CD4-positive, CD25-positive, alpha-beta regulatory T cell (primary cell): ENCODE results near the gene RBAK. TPM values are rescaled to one million over a fixed set of nuclear protein-coding genes. Genes with fewer than 3 reads are reported as not detected.

Experiments used
- ATAC-seq, 2 donors: fragments of 150-1000 bp; cut with Tn5 transposase; one replicate each; pipeline ENCODE4 v1.10.0; 2021; ENCODE audit warnings: low read depth in 2 of 2, moderate number of reproducible peaks in 2 of 2, moderate library complexity in 1 of 2
- DNase-seq, 3 donors: peaks; one replicate each; pipeline versions ENCODE4 v3.0.0 to v3.0.0-alpha.2; 2012 to 2022; ENCODE audit warnings: mixed read lengths in 1 of 3
- H3K27ac ChIP-seq: one replicate; pipeline ENCODE4 v1.7.0; 2013; ENCODE audit warnings: mild to moderate bottlenecking, low read length; ENCODE audit not compliant: insufficient read depth, poor library complexity, severe bottlenecking
- H3K27me3 ChIP-seq: one replicate; pipeline ENCODE4 v1.7.0; 2013; ENCODE audit warnings: low read length; ENCODE audit not compliant: control insufficient read depth, insufficient read depth
- H3K36me3 ChIP-seq: one replicate; pipeline ENCODE4 v1.7.0; 2013; ENCODE audit warnings: mild to moderate bottlenecking, low read length, moderate library complexity; ENCODE audit not compliant: control insufficient read depth, insufficient read depth
- H3K4me1 ChIP-seq: 2 replicates; pipeline ENCODE4 v1.7.0; 2013; ENCODE audit warnings: mild to moderate bottlenecking, low read length; ENCODE audit not compliant: insufficient read depth, control insufficient read depth, poor library complexity, severe bottlenecking
- H3K4me3 ChIP-seq: one replicate; pipeline ENCODE4 v1.7.0; 2013; ENCODE audit warnings: low read depth, mild to moderate bottlenecking, low read length, moderate library complexity
- H3K9me3 ChIP-seq, 2 experiments: 1 replicate in 1 of 2; 2 replicates in 1 of 2; pipeline ENCODE4 v1.7.0; 2013; ENCODE audit warnings: low read length in 2 of 2, mild to moderate bottlenecking in 1 of 2, moderate library complexity in 1 of 2; ENCODE audit not compliant: control insufficient read depth in 2 of 2
- H3K27ac Mint-ChIP-seq, 3 donors: one replicate each; pipeline ENCODE4 v1.8.0; 2020 to 2022; ENCODE audit warnings: mild to moderate bottlenecking in 3 of 3, mixed read lengths in 3 of 3, moderate library complexity in 2 of 3
- H3K27me3 Mint-ChIP-seq: one replicate; pipeline ENCODE4 v1.8.0; 2022; ENCODE audit warnings: mild to moderate bottlenecking, mixed read lengths
- H3K36me3 Mint-ChIP-seq: one replicate; pipeline ENCODE4 v1.8.0; 2020; ENCODE audit warnings: mixed read lengths
- H3K4me1 Mint-ChIP-seq, 4 donors: one replicate each; pipeline ENCODE4 v1.8.0; 2020 to 2022; ENCODE audit warnings: mixed read lengths in 4 of 4, mild to moderate bottlenecking in 1 of 4
- H3K4me3 Mint-ChIP-seq, 4 donors: one replicate each; pipeline ENCODE4 v1.8.0; 2020 to 2022; ENCODE audit warnings: mild to moderate bottlenecking in 4 of 4, mixed read lengths in 4 of 4, moderate library complexity in 3 of 4
- H3K9me3 Mint-ChIP-seq, 7 donors: one replicate each; pipeline ENCODE4 v1.8.0; 2020 to 2022; ENCODE audit warnings: mixed read lengths in 7 of 7, mild to moderate bottlenecking in 3 of 7, moderate library complexity in 2 of 7
- polyA plus RNA-seq, 4 donors: library from polyadenylated mRNA; unstranded; fragments of 300-500 nt; fragmentation: Illumina TruSeq; gene quantifications; one replicate each; pipeline ENCODE4 v1.2.3, GENCODE V29; 2021
- total RNA-seq: library from RNA; stranded (reverse); gene quantifications from one replicate; pipeline ENCODE4 v1.2.3, GENCODE V29; 2022

Gene RBAK
- total RNA-seq: 16.4 TPM
- polyA plus RNA-seq: 1 to 10 TPM; 3.2 to 5.5 (median 4.4) TPM

GRCh38 chr7:5045558-5046396 is at the start of gene RBAK:
Gene RBAK, plus strand, starts transcription at chr7:5045860. Its CDS starts 2,217 bp downstream, at chr7:5048077.
- peak within 1 kb of the TSS; percentile 77 for H3K27ac ChIP-seq
- peak within 1 kb of the TSS; percentile 59 for H3K4me3 ChIP-seq
- Mint-ChIP-seq H3K27me3 (no peaks in the 10 kb centered on the region), H3K9me3 (peaks cover 0 to 7% (median 1%) of the 10 kb centered on the region in 7 donors), H3K36me3 (peaks cover 24% of the 10 kb centered on the region), H3K4me1 (peaks cover 4 to 42% (median 25%) of the 10 kb centered on the region in 4 donors), H3K27ac (peak within 1 kb of the TSS; percentile 77 to 96 (median 90)), H3K4me3 (peak within 1 kb of the TSS; percentile 86 to 98 (median 95))
- peak; percentile 80 to 96 (median 87) for DNase-seq
- no peaks in the 10 kb centered on the region for H3K27me3 ChIP-seq
- H3K9me3 ChIP-seq: peaks cover 4 to 10% of the 10 kb centered on the region in 2 experiments
- ATAC-seq: peak; percentile 99 to 100
- no peaks in the 10 kb centered on the region for H3K4me1 ChIP-seq
- H3K36me3 ChIP-seq: peaks cover 18% of the 10 kb centered on the region

- Histone ChIP-seq H3K36me3 (peaks cover 38% of the 10 kb centered on the region), H3K9me3 (no peaks in the 10 kb centered on the region), H3K4me1 (no peaks in the 10 kb centered on the region), H3K4me3 (no peak overlapping the region), H3K27me3 (no peaks in the 10 kb centered on the region), H3K27ac (no peak overlapping the region)
- Mint-ChIP-seq H3K36me3 (peaks cover 41% of the 10 kb centered on the region), H3K4me1 (peaks cover 5 to 14% (median 7%) of the 10 kb centered on the region in 4 donors), H3K9me3 (peaks cover 0 to 2% (median 0%) of the 10 kb centered on the region in 7 donors), H3K27me3 (peaks cover 4% of the 10 kb centered on the region), H3K4me3 (no peak overlapping the region), H3K27ac (no peak overlapping the region)
- DNase-seq (no peak), ATAC-seq (no peak)
These were observed 48.9 kb upstream of the RBAK start for GRCh38 chr7:4996696-4997222.

GRCh38 chr7:4998244-4998643 is 47.4 kb upstream of the RBAK start:
- Histone ChIP-seq H3K36me3 (peaks cover 25% of the 10 kb centered on the region), H3K4me1 (no peaks in the 10 kb centered on the region), H3K9me3 (no peaks in the 10 kb centered on the region), H3K27me3 (no peaks in the 10 kb centered on the region), H3K4me3 (no peak overlapping the region), H3K27ac (no peak overlapping the region)
- Mint-ChIP-seq H3K4me1 (peaks cover 5 to 14% (median 7%) of the 10 kb centered on the region in 4 donors), H3K4me3 (no peak overlapping the region), H3K36me3 (peaks cover 43% of the 10 kb centered on the region), H3K27ac (peak overlapping the region; percentile 43 to 80 (median 77)), H3K27me3 (peaks cover 4% of the 10 kb centered on the region), H3K9me3 (peaks cover 0 to 3% (median 0%) of the 10 kb centered on the region in 7 donors)
- DNase-seq (no peak), ATAC-seq (no peak)

- no peak overlapping the region for H3K27ac ChIP-seq
- peaks cover 25% of the 10 kb centered on the region for H3K36me3 ChIP-seq
- H3K9me3 Mint-ChIP-seq: peaks cover 0 to 3% (median 0%) of the 10 kb centered on the region in 7 donors
- H3K4me1 Mint-ChIP-seq: peaks cover 5 to 14% (median 7%) of the 10 kb centered on the region in 4 donors
- H3K4me3 Mint-ChIP-seq: no peak overlapping the region
- peaks cover 45% of the 10 kb centered on the region for H3K36me3 Mint-ChIP-seq
- no peaks in the 10 kb centered on the region for H3K4me1 ChIP-seq
- no peak overlapping the region for H3K4me3 ChIP-seq
- no peaks in the 10 kb centered on the region for H3K9me3 ChIP-seq
- peaks cover 4% of the 10 kb centered on the region for H3K27me3 Mint-ChIP-seq
- H3K27ac Mint-ChIP-seq: peak overlapping the region in 2 of 3 donors; percentile 5 to 15
- no peak for DNase-seq
- H3K27me3 ChIP-seq: no peaks in the 10 kb centered on the region
- ATAC-seq: no peak
These were observed 46.8 kb upstream of the RBAK start for GRCh38 chr7:4998910-4999309.

- DNase-seq (no peak), ATAC-seq (no peak)
- H3K27me3 Mint-ChIP-seq: peaks cover 4% of the 10 kb centered on the region
- Histone ChIP-seq H3K27ac (no peak overlapping the region), H3K4me1 (no peaks in the 10 kb centered on the region), H3K4me3 (no peak overlapping the region), H3K9me3 (no peaks in the 10 kb centered on the region), H3K36me3 (peaks cover 25% of the 10 kb centered on the region), H3K27me3 (no peaks in the 10 kb centered on the region)
- no peak overlapping the region for H3K4me3 Mint-ChIP-seq
- peaks cover 43% of the 10 kb centered on the region for H3K36me3 Mint-ChIP-seq
- peaks cover 0 to 3% (median 0%) of the 10 kb centered on the region in 7 donors for H3K9me3 Mint-ChIP-seq
- H3K4me1 Mint-ChIP-seq: peaks cover 5 to 14% (median 7%) of the 10 kb centered on the region in 4 donors
- peak overlapping the region in 2 of 3 donors; percentile 5 to 15 for H3K27ac Mint-ChIP-seq
These were observed 46.2 kb upstream of the RBAK start for GRCh38 chr7:4999369-4999950.

- H3K27me3 Mint-ChIP-seq: no peaks in the 10 kb centered on the region
- Histone ChIP-seq H3K4me3 (no peak overlapping the region), H3K27me3 (no peaks in the 10 kb centered on the region), H3K9me3 (no peaks in the 10 kb centered on the region), H3K27ac (no peak overlapping the region), H3K4me1 (no peaks in the 10 kb centered on the region), H3K36me3 (peaks cover 28% of the 10 kb centered on the region)
- ATAC-seq (no peak), DNase-seq (no peak)
- peaks cover 0 to 3% (median 0%) of the 10 kb centered on the region in 7 donors for H3K9me3 Mint-ChIP-seq
- H3K4me1 Mint-ChIP-seq: peaks cover 5 to 12% (median 6%) of the 10 kb centered on the region in 4 donors
- peaks cover 43% of the 10 kb centered on the region for H3K36me3 Mint-ChIP-seq
- no peak overlapping the region for H3K4me3 Mint-ChIP-seq
- H3K27ac Mint-ChIP-seq: no peak overlapping the region
These were observed 44.7 kb upstream of the RBAK start for GRCh38 chr7:5001003-5001402.

GRCh38 chr7:5001911-5002310 is 43.7 kb upstream of the RBAK start:
- Histone ChIP-seq H3K36me3 (peaks cover 21% of the 10 kb centered on the region), H3K4me1 (no peaks in the 10 kb centered on the region), H3K27ac (no peak overlapping the region), H3K27me3 (no peaks in the 10 kb centered on the region), H3K4me3 (no peak overlapping the region), H3K9me3 (no peaks in the 10 kb centered on the region)
- peaks cover 5 to 12% (median 6%) of the 10 kb centered on the region in 4 donors for H3K4me1 Mint-ChIP-seq
- ATAC-seq: no peak
- H3K4me3 Mint-ChIP-seq: no peak overlapping the region
- no peaks in the 10 kb centered on the region for H3K27me3 Mint-ChIP-seq
- peak overlapping the region in 1 of 3 donors; percentile 10 for H3K27ac Mint-ChIP-seq
- peaks cover 0 to 3% (median 0%) of the 10 kb centered on the region in 7 donors for H3K9me3 Mint-ChIP-seq
- peaks cover 43% of the 10 kb centered on the region for H3K36me3 Mint-ChIP-seq
- DNase-seq: no peak
